K562 (cell line): ENCODE results near the gene PIGQ. TPM values are rescaled to one million over a fixed set of nuclear protein-coding genes. Genes with fewer than 3 reads are reported as not detected.

Experiments used
- CBX5 ChIP-seq: IDR thresholded peaks from 2 replicates; pipeline ENCODE4 v1.6.1; 2014; ENCODE audit warnings: low read depth, borderline replicate concordance
- CREBBP ChIP-seq: IDR thresholded peaks from one replicate; pipeline ENCODE4 v1.6.1; 2012; ENCODE audit warnings: low read depth, mild to moderate bottlenecking, control low read depth, inconsistent platforms, low read length
- GABPA ChIP-seq: fragments of 200-800 bp; sonication (Bioruptor generic); conservative IDR thresholded peaks from 2 replicates; pipeline ENCODE4 v1.6.1; 2016; ENCODE audit warnings: low read depth, missing genetic modification characterization, missing compliant biosample characterization
- KDM1A ChIP-seq, 2 experiments: fragments of 450-650 bp; IDR thresholded peaks; 2 replicates each; pipeline ENCODE4 v1.6.1; 2016; ENCODE audit warnings: mild to moderate bottlenecking in 2 of 2
- MED1 ChIP-seq: sonication (generic); formaldehyde crosslinking; IDR thresholded peaks from 2 replicates; pipeline ENCODE4 v1.8.1; 2023; ENCODE audit warnings: missing genetic modification reagents, borderline replicate concordance
- MIER1 ChIP-seq: fragments of 450-650 bp; IDR thresholded peaks from 2 replicates; pipeline ENCODE4 v1.6.1; 2016; ENCODE audit warnings: antibody characterized with exemption, mild to moderate bottlenecking, low read depth
- PCBP1 ChIP-seq: fragments of 200-400 bp; formaldehyde crosslinking; IDR thresholded peaks from 2 replicates; pipeline ENCODE4 v1.6.1; 2018; ENCODE audit warnings: mild to moderate bottlenecking, low read depth, low read length; ENCODE audit not compliant: poor library complexity, severe bottlenecking
- ZNF253 ChIP-seq: fragments of 250-450 bp; sonication (Bioruptor Pico); conservative IDR thresholded peaks from 2 replicates; pipeline ENCODE4 v1.6.1; 2021; ENCODE audit warnings: mild to moderate bottlenecking
- polyA plus RNA-seq, 8 experiments: library from polyadenylated mRNA; depleted of rRNA in 4 of 8; stranded (reverse) in 5 of 8; unstranded in 3 of 8; fragments of >200 nt; fragmentation: Nextera tagmentation in 2 of 8; fragmentation: Illumina TruSeq in 1 of 8; extraction: Ambion mirVana in 2 of 8; extraction: Trizol in 1 of 8; gene quantifications; 2 replicates each; pipeline versions ENCODE4 v1.2.1 to v1.2.3, GENCODE V29; 2011 to 2014; ENCODE audit warnings: inconsistent platforms in 1 of 8, missing spikeins in 1 of 8
- total RNA-seq, 7 experiments: library from RNA; depleted of rRNA in 6 of 7; stranded (reverse); fragments of >200 nt in 6 of 7; fragmentation: Illumina TruSeq in 2 of 7; extraction: Trizol in 2 of 7; gene quantifications; 2 replicates each; pipeline versions ENCODE4 v1.2.1 to v1.2.3, GENCODE V29; 2011 to 2021; ENCODE audit warnings: low replicate concordance in 1 of 7
- TF ChIP-seq, protein P1 (sequence below): fragments of 200-400 bp; formaldehyde crosslinking; IDR thresholded peaks from 2 replicates; pipeline ENCODE4 v1.6.1; 2017; ENCODE audit warnings: mild to moderate bottlenecking, low read depth, low read length, moderate library complexity
- TF ChIP-seq, protein P2 (sequence below): sonication (generic); formaldehyde crosslinking; IDR thresholded peaks from 2 replicates; pipeline ENCODE4 v1.8.0; 2022; ENCODE audit warnings: missing genetic modification reagents, mild to moderate bottlenecking, moderate library complexity, borderline replicate concordance
- TF ChIP-seq, protein P3 (sequence below): IDR thresholded peaks from 2 replicates; pipeline ENCODE4 v1.6.1; 2011; ENCODE audit warnings: borderline replicate concordance, low read depth, mild to moderate bottlenecking, moderate library complexity, low read length; ENCODE audit not compliant: insufficient read depth, poor library complexity, severe bottlenecking
- TF ChIP-seq, protein P4 (sequence below), 3 experiments: fragments of 200-800 bp in 1 of 3; sonication (Bioruptor generic) in 1 of 3; sonication (generic) in 1 of 3; formaldehyde crosslinking in 1 of 3; IDR thresholded peaks; 2 replicates each; pipeline versions ENCODE4 v1.6.1 to v1.8.0; 2016 to 2022; ENCODE audit warnings: mild to moderate bottlenecking in 2 of 3, missing compliant biosample characterization in 2 of 3, missing genetic modification characterization in 2 of 3, missing genetic modification reagents in 1 of 3
- TF ChIP-seq, protein P5 (sequence below): fragments of 450-650 bp; conservative IDR thresholded peaks from 2 replicates; pipeline ENCODE4 v1.6.1; 2016; ENCODE audit warnings: missing genetic modification characterization, low read depth, mild to moderate bottlenecking, control low read depth, missing compliant biosample characterization
- TF ChIP-seq, protein P6 (sequence below): fragments of 450-650 bp; IDR thresholded peaks from 2 replicates; pipeline ENCODE4 v1.6.1; 2014; ENCODE audit warnings: low read depth, mild to moderate bottlenecking, moderate library complexity, borderline replicate concordance

PIGQ gene
- total and polyA plus RNA-seq, 9 of the 15 experiments (the other 6 are each of a cell fraction or from before 2014, with no cell fraction given) = 0.20 to 49.6 (median 11.7) TPM

DNA sequence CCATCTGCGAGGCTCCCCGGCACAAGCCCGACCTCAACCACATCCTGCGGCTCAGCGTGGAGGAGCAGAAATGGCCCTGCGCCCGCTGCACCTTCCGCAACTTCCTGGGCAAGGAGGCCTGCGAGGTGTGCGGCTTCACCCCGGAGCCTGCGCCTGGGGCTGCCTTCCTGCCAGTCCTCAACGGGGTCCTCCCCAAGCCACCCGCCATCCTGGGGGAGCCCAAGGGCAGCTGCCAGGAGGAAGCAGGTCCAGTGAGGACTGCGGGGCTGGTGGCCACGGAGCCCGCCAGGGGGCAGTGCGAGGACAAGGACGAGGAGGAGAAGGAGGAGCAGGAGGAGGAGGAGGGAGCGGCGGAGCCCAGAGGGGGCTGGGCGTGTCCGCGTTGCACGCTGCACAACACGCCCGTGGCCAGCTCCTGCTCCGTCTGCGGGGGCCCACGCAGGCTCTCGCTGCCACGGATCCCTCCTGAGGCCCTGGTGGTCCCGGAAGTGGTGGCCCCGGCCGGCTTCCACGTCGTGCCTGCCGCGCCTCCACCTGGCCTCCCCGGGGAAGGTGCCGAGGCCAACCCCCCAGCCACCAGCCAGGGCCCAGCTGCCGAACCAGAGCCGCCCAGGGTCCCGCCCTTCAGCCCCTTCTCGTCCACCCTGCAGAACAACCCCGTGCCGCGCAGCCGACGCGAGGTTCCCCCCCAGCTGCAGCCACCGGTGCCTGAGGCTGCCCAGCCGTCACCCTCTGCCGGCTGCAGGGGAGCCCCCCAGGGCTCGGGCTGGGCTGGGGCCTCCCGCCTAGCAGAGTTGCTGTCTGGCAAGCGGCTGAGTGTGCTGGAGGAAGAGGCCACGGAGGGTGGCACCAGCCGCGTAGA, 22.6 kb upstream of the PIGQ start (continued):
- TF ChIP-seq, protein P1, sequence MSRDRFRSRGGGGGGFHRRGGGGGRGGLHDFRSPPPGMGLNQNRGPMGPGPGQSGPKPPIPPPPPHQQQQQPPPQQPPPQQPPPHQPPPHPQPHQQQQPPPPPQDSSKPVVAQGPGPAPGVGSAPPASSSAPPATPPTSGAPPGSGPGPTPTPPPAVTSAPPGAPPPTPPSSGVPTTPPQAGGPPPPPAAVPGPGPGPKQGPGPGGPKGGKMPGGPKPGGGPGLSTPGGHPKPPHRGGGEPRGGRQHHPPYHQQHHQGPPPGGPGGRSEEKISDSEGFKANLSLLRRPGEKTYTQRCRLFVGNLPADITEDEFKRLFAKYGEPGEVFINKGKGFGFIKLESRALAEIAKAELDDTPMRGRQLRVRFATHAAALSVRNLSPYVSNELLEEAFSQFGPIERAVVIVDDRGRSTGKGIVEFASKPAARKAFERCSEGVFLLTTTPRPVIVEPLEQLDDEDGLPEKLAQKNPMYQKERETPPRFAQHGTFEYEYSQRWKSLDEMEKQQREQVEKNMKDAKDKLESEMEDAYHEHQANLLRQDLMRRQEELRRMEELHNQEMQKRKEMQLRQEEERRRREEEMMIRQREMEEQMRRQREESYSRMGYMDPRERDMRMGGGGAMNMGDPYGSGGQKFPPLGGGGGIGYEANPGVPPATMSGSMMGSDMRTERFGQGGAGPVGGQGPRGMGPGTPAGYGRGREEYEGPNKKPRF = no peak
- no peak for TF ChIP-seq CREBBP
- TF ChIP-seq, protein P2, sequence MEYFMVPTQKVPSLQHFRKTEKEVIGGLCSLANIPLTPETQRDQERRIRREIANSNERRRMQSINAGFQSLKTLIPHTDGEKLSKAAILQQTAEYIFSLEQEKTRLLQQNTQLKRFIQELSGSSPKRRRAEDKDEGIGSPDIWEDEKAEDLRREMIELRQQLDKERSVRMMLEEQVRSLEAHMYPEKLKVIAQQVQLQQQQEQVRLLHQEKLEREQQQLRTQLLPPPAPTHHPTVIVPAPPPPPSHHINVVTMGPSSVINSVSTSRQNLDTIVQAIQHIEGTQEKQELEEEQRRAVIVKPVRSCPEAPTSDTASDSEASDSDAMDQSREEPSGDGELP (CRISPR knock-in tag) = peak; percentile 59; the same call in 1 of the 2 replicates
- no peak for TF ChIP-seq MED1 (CRISPR knock-in tag)
- TF ChIP-seq PCBP1 = peak; percentile 29
- TF ChIP-seq ZNF253 (CRISPR knock-in tag) = no peak
- no peak for TF ChIP-seq KDM1A (IDR thresholded peaks at IDR 0.05)
- TF ChIP-seq GABPA (tag) = no peak
- TF ChIP-seq, protein P3, sequence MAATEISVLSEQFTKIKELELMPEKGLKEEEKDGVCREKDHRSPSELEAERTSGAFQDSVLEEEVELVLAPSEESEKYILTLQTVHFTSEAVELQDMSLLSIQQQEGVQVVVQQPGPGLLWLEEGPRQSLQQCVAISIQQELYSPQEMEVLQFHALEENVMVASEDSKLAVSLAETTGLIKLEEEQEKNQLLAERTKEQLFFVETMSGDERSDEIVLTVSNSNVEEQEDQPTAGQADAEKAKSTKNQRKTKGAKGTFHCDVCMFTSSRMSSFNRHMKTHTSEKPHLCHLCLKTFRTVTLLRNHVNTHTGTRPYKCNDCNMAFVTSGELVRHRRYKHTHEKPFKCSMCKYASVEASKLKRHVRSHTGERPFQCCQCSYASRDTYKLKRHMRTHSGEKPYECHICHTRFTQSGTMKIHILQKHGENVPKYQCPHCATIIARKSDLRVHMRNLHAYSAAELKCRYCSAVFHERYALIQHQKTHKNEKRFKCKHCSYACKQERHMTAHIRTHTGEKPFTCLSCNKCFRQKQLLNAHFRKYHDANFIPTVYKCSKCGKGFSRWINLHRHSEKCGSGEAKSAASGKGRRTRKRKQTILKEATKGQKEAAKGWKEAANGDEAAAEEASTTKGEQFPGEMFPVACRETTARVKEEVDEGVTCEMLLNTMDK = peak; percentile 27
- TF ChIP-seq, protein P4, sequence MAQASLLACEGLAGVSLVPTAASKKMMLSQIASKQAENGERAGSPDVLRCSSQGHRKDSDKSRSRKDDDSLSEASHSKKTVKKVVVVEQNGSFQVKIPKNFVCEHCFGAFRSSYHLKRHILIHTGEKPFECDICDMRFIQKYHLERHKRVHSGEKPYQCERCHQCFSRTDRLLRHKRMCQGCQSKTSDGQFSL (CRISPR knock-in tag; IDR thresholded peaks at IDR 0.05) = no peak
- TF ChIP-seq, protein P4 (tag; IDR thresholded peaks at IDR 0.05) = no peak
- TF ChIP-seq MIER1 = no peak
- TF ChIP-seq, protein P5, sequence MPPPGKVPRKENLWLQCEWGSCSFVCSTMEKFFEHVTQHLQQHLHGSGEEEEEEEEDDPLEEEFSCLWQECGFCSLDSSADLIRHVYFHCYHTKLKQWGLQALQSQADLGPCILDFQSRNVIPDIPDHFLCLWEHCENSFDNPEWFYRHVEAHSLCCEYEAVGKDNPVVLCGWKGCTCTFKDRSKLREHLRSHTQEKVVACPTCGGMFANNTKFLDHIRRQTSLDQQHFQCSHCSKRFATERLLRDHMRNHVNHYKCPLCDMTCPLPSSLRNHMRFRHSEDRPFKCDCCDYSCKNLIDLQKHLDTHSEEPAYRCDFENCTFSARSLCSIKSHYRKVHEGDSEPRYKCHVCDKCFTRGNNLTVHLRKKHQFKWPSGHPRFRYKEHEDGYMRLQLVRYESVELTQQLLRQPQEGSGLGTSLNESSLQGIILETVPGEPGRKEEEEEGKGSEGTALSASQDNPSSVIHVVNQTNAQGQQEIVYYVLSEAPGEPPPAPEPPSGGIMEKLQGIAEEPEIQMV = peak; percentile 62; the same call in 1 of the 2 replicates
- no peak for TF ChIP-seq CBX5
- TF ChIP-seq, protein P6, sequence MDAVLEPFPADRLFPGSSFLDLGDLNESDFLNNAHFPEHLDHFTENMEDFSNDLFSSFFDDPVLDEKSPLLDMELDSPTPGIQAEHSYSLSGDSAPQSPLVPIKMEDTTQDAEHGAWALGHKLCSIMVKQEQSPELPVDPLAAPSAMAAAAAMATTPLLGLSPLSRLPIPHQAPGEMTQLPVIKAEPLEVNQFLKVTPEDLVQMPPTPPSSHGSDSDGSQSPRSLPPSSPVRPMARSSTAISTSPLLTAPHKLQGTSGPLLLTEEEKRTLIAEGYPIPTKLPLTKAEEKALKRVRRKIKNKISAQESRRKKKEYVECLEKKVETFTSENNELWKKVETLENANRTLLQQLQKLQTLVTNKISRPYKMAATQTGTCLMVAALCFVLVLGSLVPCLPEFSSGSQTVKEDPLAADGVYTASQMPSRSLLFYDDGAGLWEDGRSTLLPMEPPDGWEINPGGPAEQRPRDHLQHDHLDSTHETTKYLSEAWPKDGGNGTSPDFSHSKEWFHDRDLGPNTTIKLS = no peak
- TF ChIP-seq, all 486 proteins: peak for 16
